Stimulated activated CD4-positive, alpha-beta T cell treated with anti-CD3 and anti-CD28 coated beads, Interleukin-1b, Interleukin-23, amount 100 ng/mL, for 4 hours (primary cell): ENCODE measurements around the gene WASL.
"Not testable (repeated sequence)": the region's sequence is repeated elsewhere in the genome, so short reads cannot be mapped to it uniquely, and the experiment has no call there.

Experiments
- DNase-seq, 2 donors: peaks; one replicate each; pipeline ENCODE4 v3.0.0-alpha.2; 2020; ENCODE audit warnings: low read depth in 2 of 2

Gene WASL

DNA sequence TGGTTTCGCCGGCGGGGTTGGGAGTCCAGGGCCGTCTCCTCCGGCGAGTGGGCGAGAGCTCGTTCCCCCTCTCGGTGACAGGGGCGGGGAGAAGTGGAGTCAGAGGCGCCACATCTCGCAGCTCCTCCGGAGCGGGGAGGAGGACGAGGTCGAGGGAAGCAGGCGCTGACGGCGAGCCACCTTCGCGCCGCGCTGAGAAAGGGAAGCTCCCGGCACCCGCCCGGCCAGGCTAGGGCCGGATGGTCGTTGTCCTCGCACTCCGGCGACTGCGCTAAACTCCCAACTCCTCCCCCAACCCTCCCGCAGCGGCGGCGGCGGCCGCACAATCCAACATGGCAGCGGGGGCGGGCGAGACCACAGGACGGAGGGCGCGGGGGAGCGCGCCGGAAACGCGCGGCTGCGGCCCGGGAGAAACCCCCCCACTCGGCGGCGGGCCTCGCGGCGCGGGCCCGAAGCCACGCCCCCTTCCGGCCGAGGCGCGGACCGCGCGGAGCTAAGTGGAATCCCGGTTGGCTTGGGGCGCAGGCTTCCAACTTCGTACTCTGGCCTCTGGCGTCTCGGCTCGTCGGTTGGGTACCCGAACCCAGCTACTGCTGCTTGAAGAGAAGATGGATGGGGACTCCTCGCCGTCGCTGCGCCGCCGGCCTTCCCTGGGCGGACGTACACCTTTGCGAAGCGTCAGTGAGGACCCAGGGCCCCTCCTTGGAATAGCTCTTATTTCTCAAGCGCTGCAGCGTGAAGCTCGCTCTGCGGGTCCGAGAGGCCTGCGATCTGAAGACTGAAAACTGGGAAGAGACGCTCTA lies at the start of gene WASL:
Gene WASL, minus strand, starts transcription at position 270 of the 803 bp plus-strand sequence. Its CDS starts 269 bp downstream, at position 1.
- peak; percentile 76 to 87 for DNase-seq

DNA sequence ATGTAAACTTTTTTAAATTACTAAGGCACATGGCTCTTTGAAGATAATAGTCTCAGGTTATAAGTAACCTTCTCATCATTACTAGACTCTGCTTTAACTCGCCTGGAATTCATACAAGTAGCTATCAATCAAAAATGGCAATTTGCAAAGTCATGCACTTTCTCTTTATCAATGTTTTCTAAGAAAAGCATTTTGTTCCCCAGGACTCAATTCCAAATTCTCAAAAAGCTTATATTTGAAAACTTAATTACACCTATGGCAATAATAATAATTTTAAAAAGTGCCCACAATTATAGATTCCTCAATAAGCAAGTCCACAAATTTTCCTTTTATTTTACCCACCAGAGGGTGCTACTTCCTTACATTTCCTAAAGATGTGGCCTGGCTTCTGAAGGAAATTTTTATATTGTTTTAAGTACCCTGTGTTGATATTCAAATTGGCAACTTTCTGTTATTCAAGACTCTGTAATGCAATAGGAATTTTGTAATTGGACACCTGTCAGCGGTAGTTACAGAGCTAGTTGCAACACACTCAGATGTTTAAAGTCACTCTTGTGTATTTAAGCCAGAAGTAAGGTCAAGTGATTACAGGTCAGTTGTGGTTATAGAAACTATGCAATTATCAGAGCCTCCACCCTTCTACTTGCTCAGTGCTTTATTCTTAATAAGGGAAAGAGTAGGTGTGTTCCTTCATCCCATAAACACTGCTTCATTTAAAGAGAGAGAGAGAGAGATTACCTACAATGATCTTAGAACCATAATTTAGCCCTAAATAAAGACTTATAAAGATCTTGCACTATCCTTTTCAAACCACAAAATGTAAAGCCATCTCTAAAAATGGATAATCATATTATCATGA lies 49.1 kb upstream of the WASL start:
- no peak for DNase-seq

DNA sequence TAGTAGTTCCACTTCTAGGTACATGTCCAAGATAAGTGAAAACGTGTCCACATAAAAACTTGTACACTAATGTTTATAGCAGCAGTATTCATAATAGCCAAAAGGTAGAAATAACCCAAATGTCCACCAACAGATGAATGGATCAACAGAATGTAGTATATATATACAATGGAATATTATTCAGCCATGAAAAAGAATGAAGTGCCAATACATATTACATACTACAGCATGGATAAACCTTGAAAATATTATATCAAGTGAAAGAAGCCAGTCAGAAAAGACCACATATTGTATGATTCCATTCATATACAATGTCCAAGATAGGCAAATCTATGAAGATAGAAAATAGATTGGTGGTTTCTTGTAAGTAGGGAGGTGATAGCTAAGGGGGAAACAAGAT lies 47.8 kb upstream of the WASL start:
- DNase-seq: no peak

DNA sequence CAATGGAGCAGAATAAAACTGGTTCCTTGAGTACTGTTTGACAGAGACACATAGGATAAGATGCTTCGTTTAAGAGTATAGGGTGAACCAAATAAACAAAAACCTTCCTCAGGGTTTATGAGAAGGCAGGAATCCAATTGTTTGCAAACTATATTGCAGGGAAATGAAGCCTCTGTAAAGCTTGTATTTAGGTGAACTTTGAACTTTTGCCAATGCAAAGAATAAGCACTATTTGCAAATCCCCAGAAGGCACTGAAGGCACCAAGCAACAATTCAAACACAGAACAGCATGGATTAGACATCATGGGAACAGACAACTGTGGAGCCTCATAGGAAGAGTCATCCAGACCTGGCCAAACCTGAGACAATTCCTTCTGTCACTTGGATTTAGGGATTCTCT lies 47.1 kb upstream of the WASL start:
- DNase-seq: no peak

DNA sequence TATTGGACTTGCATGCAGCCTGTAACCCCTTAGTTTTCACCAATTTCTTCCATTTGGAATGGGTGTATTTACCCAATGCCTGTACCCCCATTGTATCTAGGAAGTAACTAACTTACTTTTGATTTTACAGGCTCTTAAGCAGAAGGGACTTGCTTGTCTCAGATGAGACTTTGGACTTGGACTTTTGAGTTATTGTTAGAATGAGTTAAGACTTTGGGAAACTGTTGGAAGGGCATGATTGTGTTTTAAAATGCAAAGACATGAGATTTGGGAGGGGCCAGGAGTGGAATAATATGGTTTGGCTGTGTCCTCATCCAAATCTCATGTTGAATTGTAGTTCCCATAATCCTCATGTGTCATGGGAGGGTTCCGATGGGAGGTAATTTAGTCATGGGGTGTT lies 46.3 kb upstream of the WASL start:
- DNase-seq: not testable (repeated sequence)

DNA sequence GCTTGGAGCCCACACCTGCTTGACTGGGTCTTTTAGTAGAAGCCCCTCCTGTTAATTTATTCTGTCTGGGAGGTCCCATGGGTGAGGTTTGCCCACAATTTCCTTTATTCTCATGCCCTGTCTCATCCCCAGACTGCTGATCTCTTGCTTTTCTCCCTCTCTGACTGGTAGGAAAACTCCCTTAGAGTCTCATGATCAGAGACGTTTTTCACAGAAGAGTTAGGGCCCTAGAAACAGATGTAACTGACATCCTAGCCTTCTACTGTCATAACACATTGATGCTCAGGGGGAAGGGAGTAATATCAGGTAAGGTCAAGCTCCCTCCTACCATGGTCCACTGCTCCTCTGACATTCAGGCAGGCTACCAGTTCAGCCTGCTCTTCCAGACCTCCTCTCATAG lies 43.7 kb upstream of the WASL start:
- DNase-seq: no peak

DNA sequence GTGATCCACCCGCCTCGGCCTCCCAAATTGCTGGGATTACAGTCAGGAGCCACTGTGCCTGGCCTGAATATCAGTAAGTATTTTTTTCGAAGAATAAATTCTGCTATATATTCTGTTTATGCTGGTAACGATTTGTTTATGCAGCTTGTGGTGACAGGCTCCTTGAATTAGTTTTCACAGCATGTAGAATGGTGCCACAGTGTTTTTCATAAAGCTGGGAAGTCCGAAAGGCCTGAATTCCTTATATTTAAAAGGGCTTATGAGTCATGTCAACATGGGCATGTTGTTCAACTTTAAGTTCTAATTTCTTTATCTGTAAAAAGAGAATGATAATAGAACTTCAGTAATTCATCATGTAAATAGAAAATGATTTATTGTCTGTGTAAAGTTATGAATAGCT lies 42.2 kb upstream of the WASL start:
- no peak for DNase-seq

DNA sequence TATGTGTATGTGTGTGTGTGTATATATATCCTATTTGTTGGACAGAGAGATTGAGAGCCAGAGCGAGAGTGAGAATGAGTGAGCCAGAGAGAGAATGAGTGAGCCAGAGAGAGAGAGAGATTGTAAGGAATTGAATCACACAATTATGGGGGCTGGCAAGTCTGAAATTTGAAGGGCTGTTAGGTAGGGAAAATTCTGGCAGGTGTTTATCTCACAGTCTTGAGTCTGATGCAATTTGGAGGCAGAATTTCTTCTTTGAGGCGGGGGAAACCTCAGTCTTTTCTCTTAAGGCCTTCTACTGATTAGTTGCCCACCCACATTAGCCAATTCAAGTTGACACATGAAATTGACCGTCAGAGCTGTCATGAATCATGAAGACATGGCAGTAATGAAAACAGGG lies 41.0 kb upstream of the WASL start:
- no peak for DNase-seq

DNA sequence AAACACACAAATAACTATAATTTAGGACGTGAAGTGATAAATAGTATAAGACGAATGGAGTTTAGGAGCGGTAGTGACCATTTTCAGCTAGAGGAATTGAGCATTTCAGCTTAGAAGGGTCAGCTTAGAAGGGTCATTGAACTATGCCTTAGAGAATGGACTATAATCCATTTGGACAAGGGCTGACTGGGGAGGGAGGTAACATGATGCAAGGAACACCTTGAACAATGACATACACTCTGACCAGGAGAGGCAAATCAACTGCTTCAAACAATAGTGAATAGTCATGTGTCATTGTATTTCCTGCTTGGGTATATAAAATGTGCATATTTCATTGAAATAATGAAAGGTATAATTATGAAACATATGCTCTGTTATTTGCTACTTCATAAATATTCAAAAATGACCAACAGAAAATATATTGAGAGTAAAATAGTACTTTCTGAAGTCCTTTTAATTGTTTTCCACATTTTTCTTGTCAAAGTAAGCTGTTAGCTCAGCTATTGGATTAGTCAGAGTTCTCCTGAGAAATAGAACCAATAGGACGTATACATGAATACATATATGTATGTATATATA lies 40.5 kb upstream of the WASL start:
- DNase-seq: no peak

DNA sequence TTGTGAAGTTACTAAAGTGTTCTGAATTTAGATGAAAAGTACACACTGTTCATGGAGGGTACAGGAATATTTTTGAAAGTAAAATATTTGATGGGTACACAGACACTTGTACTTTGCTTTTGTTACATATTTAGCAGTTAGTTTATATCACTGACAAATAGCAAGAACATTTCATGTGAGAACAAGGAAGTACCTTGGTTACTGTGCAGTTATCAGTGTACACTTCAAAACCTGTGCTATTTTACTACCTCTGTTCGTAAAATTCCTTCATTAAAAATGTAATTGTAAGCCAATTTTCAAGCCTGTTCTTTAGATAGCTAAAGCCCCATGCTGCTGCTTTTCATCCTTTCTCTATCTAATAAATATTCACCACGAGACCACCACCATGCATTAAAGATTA lies 39.8 kb upstream of the WASL start:
- DNase-seq: no peak

DNA sequence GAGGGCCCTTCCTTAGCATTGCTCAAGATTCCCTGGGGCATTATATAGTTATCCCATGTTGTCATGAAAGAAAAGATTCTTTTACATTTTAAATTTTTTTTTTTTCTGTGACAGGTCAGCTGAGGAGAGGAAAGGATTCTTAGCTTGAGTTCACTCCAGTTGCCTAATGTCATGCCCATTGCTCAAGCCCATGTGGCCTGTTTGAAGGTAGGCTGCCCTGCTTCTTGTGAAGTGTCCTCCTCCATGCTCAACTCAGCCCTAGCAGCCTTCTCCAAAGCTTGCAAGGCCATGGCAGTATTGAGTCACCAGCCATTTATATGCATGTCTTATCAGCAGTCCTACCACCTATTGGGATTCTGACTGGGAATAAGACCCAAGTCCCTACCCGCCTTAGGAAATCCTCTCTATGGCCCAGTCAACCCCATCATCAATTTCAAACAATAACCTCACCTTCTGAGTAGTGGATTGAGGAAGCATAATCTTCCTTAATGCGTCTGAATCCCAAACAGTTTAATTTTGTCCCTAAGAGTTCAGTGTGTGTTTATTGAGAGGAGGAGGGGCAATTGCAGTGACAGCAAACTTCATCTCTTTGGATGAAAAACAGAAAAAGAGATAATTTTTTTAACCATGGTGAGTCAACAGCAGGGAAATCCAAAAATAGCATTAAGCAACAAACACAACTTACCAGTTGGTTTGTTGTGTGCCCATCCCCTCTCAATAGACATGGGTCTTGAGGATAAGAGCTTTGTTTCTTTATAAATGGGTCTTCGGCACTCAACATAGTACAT lies 38.6 kb upstream of the WASL start:
- DNase-seq: no peak

DNA sequence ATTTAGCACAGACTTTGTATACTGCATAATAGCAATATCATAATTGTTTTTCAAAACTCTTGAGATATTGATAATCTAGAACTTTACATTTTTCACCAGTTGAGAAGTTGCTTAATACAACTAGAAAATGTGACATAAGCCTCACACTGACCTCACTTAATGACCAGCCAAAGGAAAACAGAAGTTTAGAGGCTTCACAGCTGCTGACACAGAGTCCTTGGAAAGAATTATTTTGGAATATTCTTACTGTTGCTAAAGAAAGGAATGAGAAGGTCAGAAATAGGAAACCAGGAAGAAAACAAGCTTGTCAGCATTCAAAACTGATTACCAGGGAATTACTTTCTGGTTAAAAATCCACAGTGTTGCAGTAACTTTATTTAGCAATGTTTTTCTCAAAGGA lies 35.5 kb upstream of the WASL start:
- DNase-seq: no peak

DNA sequence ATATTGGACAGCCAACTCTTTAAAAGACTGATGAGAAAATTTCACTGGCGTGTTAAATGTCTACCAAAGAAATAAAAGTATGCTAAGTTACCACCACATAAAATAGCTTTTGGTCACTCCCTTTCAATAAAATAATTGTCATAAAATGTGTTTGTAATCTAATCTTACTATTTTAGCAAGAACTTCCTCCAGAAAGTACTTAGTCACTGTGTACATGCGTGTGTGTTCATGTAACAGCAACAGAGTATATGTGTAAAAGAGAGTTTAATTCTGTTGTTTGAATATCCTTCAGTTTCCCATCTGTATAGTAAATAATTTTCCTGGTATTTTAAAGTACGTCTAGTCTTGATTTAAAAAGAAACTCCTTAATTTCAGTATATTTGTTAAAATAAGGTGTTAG lies 35.0 kb upstream of the WASL start:
- DNase-seq: no peak

DNA sequence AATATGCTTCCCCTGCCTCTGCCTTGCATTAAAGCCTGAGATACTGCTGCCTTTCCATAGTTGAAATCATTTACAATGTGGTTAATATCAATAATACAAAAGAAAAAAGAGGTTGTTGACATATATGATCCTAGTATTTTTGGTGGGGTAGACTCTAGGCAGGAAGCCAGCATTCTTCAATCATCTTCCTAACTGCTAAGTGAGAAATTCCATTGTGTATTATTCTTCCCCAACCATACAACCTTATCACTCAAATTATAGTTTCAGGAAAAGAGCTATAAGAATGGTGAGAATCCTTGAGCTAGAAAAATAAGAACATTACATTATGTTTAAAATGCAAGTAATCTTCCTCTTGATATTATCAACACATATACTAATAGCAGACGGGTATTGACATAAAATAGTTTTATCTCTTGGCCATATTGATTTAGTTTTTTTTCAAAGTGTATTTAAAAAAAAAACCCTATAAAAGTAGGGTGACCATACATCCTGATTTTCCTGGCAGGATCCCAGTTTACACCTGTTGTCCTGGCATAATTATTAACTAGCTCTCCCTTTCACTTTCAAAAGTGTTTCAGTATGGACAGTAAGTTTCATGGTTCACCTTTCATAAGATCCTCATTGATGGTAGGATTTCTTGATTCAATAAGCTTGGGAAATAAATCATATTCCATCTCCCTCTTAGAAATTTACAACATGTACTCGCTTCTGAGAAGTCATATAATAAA lies 33.4 kb upstream of the WASL start:
- no peak for DNase-seq

DNA sequence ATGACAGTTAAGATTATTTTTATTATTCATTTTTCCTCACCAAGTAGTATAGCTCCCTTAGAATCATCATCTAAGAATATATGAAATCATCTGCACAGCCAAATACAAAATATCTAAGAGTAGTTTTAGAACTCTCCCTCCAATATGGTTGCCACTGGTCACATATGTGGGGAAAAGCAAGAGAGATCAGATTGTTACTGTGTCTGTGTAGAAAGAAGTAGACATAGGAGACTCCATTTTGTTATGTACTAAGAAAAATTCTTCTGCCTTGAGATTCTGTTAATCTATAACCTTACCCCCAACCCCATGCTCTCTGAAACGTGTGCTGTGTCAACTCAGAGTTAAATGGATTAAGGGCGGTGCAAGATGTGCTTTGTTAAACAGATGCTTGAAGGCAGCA lies 31.7 kb upstream of the WASL start:
- DNase-seq: not testable (repeated sequence)

DNA sequence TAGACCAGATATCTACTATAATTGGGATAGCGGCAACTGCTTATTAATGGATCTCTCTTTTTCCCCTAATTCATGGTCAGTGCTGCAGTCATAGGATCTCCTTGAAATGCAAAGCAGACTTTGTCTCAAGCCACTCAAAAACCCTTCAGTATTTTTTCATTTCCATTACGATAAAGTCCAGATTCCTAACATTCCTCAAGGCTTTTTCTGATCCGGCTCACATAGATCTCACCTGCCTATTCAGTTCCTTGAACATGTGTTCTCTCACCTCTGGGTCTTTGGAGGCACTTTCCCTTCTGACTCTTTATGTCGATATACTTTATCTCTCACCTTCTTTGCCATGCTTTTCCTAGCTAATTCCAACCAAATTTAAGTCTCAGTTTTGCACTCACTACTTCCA lies 25.7 kb upstream of the WASL start:
- DNase-seq: no peak

DNA sequence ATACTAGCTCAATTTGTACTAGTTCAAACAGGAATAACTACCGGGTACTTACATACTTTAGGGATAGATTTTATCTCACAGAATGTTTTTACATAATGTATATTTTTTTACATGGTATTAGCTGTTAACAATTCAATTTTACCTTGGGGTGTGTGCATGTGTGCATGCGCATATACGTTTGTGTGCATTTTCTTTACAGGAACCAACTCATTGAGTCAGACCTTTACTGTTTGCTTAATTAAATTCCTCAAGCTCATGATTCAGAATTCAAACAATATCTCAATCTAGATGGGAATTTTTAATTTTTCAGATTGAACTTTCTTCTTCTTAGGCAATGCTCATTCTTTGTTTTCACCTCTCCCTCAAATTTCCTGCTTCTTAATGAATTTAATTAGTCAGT lies 24.7 kb upstream of the WASL start:
- no peak for DNase-seq

DNA sequence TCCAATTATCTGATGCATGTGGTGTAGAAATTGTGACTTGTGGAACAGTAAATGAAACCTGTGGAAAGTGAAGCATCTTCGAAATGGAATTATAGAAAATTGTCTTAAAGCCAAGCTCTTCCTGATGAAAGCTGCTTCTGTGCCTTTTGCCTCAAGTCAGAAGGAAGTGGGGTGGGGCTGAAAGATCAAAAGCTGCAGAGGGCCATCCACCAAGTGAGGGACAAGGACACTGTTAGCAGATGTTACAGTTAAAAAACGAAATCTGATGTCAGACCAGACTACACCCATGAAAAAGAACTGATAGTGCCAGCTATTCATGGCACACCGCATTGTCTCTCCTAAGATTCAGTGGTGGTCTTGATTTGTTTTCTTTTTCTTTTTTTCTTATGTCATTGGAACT lies 23.8 kb upstream of the WASL start:
- no peak for DNase-seq

DNA sequence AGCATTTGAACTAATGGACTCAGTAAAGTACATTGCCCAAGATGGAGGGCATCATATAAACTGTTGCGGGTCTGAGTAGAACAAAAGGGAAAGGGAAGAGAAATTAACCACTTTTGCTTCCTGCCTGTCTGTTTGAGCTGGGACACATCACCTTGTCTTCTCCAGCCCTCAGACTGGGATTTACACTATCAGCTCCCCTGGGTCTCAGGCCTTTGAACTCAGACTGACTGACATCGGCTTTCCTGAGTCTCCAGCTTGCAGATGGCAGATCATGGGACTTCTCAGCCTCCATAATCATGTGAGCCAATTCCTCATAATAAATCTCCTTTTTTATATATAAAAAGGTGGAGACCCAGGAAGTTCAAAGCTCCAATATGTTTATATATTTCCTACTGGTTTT lies 23.0 kb upstream of the WASL start:
- DNase-seq: no peak

DNA sequence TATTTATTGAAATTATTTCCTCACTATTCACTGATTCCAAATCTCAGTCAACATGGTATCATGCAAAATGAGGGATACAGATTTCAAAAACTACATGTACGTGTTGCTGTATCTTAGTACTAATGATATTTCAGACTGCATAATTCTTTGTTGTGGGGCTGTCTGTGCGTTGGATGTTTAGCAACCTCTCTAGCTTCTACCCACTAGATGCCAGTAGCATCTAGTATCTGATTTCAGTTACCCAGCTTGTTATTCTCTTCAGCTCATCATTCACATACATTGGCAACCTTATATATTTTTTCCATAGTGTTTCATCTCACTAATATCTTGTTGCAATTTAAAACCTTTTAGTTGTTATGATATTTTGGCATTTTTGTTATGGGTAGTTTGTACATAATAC lies 22.5 kb upstream of the WASL start:
- DNase-seq: no peak

DNA sequence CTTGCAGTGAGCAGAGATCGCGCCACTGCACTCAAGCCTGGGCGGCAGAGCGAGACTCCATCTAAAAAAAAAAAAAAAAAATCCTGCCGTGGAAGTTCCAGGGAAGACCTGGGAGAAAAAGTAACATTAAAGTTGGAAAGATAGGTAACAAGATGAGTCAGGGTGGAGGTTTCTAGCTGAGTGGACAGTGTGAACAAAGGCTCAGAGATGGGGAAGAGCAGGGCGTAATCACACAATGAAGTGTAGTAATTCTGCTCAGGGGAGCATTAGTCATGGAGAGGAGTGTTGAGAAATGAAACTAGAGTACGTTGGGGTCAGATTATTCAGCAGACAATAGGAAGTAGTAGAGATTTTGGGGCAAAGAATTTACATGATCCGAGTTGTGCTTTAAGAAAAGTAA lies 21.6 kb upstream of the WASL start:
- no peak for DNase-seq
